Measurements from ENCODE around the gene ISLR2. TPM values are rescaled to one million over a fixed set of nuclear protein-coding genes. Genes with fewer than 3 reads are reported as not detected.

Gene ISLR2
- polyA plus RNA-seq, 3 donors = 0.39 to 0.97 (median 0.88) TPM

DNA sequence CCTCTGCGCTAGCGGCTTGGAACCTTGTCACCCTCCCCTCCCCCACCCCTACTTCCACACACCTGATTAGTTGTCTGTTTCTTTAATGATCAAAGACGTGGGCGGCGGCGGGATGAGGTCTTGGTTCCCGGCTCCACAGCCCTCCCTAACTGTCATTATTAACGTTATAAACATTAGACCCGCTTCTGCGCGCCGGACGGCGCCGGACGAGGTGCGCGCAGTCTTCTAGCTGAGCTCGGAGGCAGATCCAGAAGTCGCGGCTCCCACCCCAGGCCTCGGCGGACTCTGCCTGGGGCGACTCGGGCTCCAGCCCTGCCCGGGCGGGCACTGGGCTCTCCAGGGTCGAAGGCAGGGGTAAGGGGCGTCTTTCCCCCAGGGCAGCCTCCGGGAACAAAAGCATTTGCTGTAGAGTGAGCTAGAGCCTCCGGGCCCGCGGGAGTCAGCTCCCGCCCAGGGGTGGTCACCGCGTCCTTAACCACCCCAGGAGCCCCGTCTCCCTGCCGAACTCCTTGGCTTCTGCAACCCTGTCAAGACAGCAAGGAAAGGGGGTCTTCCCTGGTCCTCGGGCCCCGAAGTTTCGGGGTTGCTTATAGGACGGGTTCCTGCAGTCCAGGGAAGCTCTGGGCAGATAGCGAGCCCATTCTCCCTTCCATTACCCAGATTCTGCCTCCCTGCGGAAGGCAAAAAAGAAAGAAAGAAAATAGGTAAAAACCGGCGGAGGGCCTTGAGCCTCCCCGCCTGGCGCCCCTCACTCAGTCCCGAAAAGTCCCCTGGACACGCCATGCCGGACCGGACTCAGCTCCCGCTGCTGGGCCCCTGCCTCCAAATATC, 2.2 kb upstream of the ISLR2 start:
- no peak for DNase-seq

DNA sequence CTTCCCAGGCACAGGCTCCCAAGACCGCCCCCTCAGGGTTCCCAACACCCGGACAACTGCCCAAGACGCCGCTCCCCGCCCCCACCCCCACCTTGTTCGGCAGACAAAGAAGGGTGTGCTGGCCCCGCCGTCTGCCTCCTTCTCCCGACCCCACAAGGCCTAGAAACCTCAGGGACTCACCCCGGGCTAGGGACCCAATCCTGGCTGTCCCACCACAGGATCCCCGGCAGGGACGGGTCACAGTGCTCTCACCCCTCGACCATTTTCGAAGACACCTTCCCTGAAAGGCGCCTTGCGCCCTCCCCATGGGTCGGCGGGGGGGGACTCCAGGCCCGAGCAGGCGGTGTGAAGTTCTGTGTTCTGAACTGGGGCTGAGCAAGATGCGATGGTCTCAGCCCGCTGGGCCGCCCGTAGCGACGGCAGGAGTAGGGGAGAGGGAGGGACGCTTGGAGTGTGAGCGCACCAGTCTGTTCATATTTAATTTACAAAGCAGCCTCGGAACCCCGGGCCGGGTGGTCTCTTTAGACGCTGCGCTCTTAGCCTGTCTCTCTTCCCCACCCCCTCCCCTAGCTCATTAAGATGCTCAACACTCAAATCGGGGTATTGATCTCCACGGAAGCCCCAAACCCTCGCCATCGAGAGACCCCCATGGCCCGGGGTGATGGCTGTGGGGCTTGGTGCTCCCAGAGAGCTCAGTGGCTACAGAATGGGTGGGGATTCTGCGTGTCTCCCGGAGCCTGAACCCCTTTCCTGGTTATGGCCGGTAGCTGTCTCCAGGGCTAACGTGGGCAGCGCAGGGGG, 1.4 kb upstream of the ISLR2 start:
- DNase-seq = no peak

DNA sequence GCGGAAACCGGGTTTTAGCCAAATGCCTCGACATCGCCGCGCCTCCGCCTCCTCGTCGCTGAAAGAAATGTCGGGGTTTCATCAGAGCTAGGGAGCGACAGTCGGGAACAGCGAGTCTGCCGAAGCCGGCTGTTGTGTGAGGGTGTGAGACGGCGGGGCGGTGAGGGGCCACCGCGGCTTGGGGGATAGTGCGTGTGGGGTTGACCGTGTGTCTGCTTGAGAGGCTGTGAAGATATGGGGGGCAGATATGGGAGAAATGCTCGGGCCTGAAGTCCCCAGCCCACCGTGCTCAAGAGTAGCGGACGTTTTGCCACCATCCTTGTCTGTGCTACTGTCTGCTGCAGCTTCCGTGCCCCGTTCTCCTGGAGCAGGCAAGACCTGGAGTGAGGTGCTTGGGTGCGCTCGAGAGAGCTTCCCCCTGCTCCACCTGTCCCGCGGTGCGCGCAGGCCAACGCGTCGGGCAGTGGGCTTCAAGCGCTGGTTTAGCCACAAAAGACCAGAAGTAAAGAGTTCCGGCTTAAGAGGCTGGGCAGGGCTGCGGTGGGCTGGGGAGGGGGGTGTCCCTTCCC, 716 bp upstream of the ISLR2 start:
- DNase-seq = no peak

DNA sequence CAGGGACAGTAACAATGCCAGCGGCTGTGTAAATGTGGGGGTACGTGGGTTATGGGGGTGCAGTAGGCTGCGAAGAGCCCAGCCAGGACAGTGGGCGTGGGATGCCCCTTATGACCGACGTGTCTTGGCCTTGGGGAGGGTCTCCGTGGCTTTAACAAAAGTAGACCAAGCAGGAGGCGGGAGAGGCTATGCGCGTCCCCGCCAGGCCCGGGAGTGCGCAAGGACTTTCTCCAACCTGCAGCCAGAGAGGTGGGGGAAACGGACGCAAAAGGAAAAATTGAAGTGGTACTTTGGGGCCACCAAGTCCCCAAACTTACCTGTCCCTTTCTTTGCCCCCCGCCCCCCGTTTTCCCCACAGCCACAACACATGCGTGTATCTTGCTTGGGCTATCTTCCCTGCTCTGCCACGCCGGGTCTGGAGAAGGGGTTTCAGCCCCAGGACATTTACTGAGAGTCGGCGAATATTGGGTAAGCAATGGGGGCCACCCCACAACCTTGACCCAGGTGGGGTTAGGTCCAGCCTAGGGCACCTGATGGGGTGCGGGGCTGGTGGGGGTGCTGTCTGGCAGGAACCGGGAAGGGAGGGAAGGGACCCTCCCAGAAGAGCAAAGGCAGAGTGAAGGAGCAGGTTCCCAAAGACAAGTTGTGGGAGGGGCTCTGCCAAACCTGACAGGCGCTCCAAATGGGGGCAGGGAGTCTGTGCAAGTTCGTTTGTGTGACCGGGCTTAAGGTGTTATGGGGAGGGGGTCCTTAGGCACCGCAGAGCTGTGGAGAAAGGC, 652 bp downstream of the ISLR2 start:
- DNase-seq = no peak

GRCh38 chr15:74131628-74132413, 1.4 kb downstream of the ISLR2 start:
- DNase-seq = no peak

DNA sequence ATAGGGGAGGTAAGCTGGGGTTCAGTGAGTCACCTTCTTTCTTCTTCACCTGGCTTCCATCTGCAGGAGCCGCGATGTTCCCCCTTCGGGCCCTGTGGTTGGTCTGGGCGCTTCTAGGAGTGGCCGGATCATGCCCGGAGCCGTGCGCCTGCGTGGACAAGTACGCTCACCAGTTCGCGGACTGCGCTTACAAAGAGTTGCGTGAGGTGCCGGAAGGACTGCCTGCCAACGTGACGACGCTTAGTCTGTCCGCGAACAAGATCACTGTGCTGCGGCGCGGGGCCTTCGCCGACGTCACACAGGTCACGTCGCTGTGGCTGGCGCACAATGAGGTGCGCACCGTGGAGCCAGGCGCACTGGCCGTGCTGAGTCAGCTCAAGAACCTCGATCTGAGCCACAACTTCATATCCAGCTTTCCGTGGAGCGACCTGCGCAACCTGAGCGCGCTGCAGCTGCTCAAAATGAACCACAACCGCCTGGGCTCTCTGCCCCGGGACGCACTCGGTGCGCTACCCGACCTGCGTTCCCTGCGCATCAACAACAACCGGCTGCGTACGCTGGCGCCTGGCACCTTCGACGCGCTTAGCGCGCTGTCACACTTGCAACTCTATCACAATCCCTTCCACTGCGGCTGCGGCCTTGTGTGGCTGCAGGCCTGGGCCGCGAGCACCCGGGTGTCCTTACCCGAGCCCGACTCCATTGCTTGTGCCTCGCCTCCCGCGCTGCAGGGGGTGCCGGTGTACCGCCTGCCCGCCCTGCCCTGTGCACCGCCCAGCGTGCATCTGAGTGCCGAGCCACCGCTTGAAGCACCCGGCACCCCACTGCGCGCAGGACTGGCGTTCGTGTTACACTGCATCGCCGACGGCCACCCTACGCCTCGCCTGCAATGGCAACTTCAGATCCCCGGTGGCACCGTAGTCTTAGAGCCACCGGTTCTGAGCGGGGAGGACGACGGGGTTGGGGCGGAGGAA, 2.6 kb downstream of the ISLR2 start:
- DNase-seq = no peak

DNA sequence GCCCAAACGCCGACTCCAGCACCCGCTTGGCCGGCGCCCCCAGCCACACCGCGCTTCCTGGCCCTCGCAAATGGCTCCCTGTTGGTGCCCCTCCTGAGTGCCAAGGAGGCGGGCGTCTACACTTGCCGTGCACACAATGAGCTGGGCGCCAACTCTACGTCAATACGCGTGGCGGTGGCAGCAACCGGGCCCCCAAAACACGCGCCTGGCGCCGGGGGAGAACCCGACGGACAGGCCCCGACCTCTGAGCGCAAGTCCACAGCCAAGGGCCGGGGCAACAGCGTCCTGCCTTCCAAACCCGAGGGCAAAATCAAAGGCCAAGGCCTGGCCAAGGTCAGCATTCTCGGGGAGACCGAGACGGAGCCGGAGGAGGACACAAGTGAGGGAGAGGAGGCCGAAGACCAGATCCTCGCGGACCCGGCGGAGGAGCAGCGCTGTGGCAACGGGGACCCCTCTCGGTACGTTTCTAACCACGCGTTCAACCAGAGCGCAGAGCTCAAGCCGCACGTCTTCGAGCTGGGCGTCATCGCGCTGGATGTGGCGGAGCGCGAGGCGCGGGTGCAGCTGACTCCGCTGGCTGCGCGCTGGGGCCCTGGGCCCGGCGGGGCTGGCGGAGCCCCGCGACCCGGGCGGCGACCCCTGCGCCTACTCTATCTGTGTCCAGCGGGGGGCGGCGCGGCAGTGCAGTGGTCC, 3.5 kb downstream of the ISLR2 start:
- no peak for DNase-seq

- no peak for DNase-seq
Measured at GRCh38 chr15:74134387-74135027, 4.1 kb downstream of the ISLR2 start.

DNA sequence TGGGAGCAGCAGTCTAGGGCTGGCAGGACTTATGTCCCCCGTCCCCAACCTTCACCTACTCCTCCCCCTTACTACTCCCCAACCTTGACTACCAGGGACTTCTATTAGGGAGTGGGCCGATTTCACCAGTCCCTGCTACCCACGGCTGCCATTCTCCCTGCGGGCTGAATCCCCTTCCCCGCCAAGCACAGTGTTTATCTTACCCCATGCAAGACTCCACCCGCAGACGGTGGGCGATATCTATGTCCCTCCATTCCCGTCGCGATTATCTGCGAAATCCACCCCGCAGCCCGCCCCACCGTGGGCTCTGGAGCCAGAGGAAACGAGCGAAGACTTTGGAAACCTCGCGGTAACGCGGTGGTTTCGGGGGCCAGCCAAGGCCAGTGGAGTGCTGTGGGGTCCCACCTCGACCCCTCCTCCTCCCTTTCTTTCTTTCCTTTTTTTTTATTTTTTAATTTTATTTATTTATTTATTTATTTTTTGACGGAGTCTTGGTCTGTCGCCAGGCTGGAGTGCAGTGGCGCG, 4.7 kb downstream of the ISLR2 start:
- DNase-seq = no peak

DNA sequence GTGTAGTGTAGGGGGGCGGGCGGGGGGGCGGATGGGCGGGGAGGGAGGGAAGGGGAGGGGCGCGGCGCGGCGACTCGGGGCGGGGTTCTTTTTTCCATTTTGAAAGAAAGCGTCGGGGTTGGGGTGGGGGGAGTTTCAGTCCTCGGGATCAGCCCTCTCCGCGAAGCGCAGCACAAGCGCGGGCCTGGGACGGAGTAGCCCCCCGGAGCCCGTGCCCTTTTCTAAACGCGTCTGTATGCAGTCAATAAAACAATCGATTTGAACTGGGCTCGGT, 6.1 kb downstream of the ISLR2 start:
- DNase-seq = no peak

DNA sequence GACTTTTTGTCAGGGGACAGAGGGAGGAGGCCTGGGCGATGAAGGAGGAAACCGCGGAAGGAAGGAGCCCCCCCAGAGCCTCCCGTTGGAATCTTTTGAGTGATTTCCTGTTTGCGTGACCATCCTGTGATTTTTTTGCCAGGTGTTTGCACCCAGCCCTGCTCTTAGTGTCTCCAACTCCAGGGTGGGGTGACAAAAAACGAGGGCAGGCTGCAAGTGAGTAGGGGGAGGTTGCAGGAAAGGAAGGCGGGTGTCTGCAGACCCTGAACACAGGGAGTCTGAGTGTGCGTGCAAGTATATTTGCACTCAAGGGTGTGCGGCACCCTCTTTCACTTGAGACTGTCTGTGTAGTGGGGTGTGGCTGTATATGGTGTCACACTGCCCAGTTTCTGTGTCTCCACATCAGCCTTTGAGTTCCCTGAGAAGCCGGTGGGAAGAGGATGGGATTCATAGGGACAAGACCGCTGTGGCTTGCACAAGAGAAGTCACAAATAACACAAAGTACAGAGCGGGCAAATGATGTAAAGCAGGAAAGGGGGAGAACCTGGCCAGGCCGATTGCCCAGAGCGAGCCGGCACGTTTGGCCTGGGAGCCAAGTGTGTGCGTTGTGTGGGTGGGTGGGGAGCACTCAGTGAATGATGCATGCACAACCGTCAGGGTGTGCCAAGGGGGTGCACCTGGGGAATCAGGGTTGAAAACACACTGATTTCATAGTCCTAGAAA, 6.6 kb downstream of the ISLR2 start:
- DNase-seq = no peak

DNA sequence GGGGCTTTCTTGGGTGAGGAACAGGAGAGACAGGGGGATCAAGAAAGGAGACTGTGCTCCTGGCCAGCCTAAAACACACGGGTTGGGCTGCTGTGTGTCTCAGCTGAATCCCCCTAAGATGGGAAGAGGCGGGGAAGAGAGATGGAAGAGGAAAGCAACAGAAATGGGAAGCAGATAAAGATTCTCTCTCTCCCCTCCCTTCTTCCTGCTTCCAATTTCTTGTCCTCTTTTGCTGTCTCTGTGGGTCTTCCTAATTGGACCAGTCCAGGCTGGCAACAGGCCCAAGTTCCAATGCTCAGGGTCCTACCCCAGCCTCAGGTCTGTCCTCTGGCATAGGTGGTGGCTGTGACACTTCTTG, 7.1 kb downstream of the ISLR2 start:
- DNase-seq = no peak

GRCh38 chr15:74138642-74139041, 8.3 kb downstream of the ISLR2 start:
- no peak for DNase-seq

GRCh38 chr15:74141591-74141990, 11.2 kb downstream of the ISLR2 start:
- DNase-seq = no peak

DNA sequence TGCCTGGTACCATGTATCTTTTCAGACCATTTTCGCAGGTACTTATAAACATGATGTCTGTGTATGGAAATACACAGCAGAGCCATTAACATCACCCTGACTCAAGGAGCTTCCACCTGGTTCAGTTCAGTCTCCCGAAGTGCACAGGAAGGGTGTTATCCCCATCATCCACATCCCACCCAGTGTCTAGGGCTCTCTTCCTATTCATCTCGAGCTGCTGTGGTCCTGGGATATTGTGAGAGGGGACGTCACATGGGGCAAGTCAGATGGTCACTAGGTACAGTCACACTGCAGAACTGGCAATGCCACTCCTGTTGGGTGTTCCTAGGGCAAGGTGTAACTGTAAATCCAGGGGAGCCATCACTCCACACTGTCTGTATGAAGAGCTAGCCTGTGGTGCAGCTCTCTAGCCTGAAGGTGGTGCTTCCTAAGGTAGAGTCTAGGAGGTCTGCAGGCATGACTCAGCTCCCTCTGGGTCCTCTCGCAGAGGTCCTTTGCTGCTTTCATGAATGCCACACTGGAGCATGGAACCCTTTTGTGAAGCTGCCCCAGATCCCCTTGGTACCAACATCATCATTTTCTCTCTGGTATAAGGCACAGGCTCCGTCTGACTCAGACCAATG, 13.9 kb downstream of the ISLR2 start:
- no peak for DNase-seq

DNA sequence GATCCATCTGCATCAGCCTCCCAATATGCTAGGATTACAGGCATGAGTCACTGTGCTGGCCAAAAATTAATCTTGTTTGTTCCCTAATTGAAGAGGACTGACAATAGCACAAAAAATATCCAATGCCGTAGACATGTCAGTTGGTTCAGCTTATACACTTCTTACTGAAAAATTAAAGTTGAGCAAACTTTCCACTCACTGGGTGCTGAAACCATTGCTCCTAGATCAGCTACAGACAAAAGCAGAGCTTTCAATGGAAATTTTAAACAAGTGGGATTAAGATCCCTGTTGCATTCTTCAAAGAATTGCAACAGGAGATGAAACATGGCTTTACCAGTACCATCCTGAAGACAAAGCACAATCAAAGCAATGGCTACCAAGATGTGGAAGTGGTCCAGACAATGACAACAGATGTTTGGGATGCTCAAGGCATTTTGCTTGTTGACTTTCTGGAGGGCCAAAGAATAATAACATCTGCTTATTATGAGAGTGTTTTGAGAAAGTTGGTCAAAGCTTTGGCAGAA, 16.0 kb downstream of the ISLR2 start:
- no peak for DNase-seq

DNA sequence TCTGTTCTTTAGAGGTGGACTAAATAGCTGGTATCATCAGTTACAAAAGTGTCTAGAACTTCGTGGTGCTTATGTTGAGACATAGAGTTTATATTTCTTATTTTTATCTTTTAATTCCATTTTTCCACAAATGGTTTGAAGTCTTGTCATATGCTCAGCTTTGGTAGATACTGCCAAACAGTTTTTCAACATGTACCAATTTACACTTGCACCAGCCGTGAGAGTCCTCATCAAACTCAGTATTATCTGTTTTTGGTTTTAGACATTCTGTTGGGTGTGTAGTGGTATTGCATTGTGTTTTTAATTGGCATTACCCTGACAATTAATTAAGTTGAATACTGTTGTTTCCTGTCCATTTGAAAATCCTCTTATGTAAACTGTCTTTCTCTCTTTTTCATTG, 16.7 kb downstream of the ISLR2 start:
- DNase-seq = no peak

All from renal pelvis (tissue), 4 donors.